ENCODE results near the gene FOXP1.

Gene FOXP1

GRCh38 chr3:71304684-71305083, 278.8 kb downstream of the FOXP1 start:
- no peaks in the 10 kb centered on the region for H4K20me1 ChIP-seq (ENCODE audit: low read depth, low read length)
- no peak for TF ChIP-seq EZH2phosphoT487 (conservative IDR thresholded peaks at IDR 0.05; ENCODE audit: low read length)
- no peak for TF ChIP-seq CTCF (IDR thresholded peaks at IDR 0.05; ENCODE audit: insufficient read depth, low read length, poor library complexity, severe bottlenecking)
- no peaks in the 10 kb centered on the region for H3K9me2 ChIP-seq (replicated peaks; ENCODE audit: insufficient read depth, low read length)
- H2AFZ ChIP-seq (ENCODE audit: low read depth, low read length, severe bottlenecking): no peak overlapping the region
- H3K79me2 ChIP-seq (ENCODE audit: insufficient read depth, low read length): no peaks in the 10 kb centered on the region
- H3K4me2 ChIP-seq (ENCODE audit: low read depth, low read length, poor library complexity, severe bottlenecking): no peak overlapping the region
- H3K27ac ChIP-seq (ENCODE audit: low read depth, low read length): no peak overlapping the region
- H3K4me3 ChIP-seq (ENCODE audit: insufficient read depth, low read length, poor library complexity, severe bottlenecking): no peak overlapping the region
- H3K36me3 ChIP-seq (ENCODE audit: low read length): no peaks in the 10 kb centered on the region
- H3F3A ChIP-seq (ENCODE audit: insufficient read depth): no peaks in the 10 kb centered on the region
- no peaks in the 10 kb centered on the region for H3K27me3 ChIP-seq (ENCODE audit: low read length)
- no peaks in the 10 kb centered on the region for H3K9me3 ChIP-seq (ENCODE audit: insufficient read depth, low read length)
- H3K9ac ChIP-seq (ENCODE audit: low read length): no peak overlapping the region

GRCh38 chr3:71304247-71304646, 279.3 kb downstream of the FOXP1 start:
- H3F3A ChIP-seq (ENCODE audit: insufficient read depth): no peaks in the 10 kb centered on the region
- H3K27me3 ChIP-seq (ENCODE audit: low read length): no peaks in the 10 kb centered on the region
- H2AFZ ChIP-seq (ENCODE audit: low read depth, low read length, severe bottlenecking): no peak overlapping the region
- no peak overlapping the region for H3K4me2 ChIP-seq (ENCODE audit: low read depth, low read length, poor library complexity, severe bottlenecking)
- H4K20me1 ChIP-seq (ENCODE audit: low read depth, low read length): no peaks in the 10 kb centered on the region
- no peaks in the 10 kb centered on the region for H3K9me3 ChIP-seq (ENCODE audit: insufficient read depth, low read length)
- TF ChIP-seq CTCF (IDR thresholded peaks at IDR 0.05; ENCODE audit: insufficient read depth, low read length, poor library complexity, severe bottlenecking): no peak
- TF ChIP-seq EZH2phosphoT487 (conservative IDR thresholded peaks at IDR 0.05; ENCODE audit: low read length): no peak
- H3K79me2 ChIP-seq (ENCODE audit: insufficient read depth, low read length): no peaks in the 10 kb centered on the region
- H3K27ac ChIP-seq (ENCODE audit: low read depth, low read length): no peak overlapping the region
- no peaks in the 10 kb centered on the region for H3K36me3 ChIP-seq (ENCODE audit: low read length)
- no peak overlapping the region for H3K9ac ChIP-seq (ENCODE audit: low read length)
- no peak overlapping the region for H3K4me3 ChIP-seq (ENCODE audit: insufficient read depth, low read length, poor library complexity, severe bottlenecking)
- H3K9me2 ChIP-seq (replicated peaks; ENCODE audit: insufficient read depth, low read length): no peaks in the 10 kb centered on the region

- Histone ChIP-seq H4K20me1 (ENCODE audit: low read depth, low read length) (no peaks in the 10 kb centered on the region), H3K79me2 (ENCODE audit: insufficient read depth, low read length) (no peaks in the 10 kb centered on the region), H3K9me2 (replicated peaks; ENCODE audit: insufficient read depth, low read length) (no peaks in the 10 kb centered on the region), H3K4me3 (ENCODE audit: insufficient read depth, low read length, poor library complexity, severe bottlenecking) (no peak overlapping the region), H2AFZ (ENCODE audit: low read depth, low read length, severe bottlenecking) (no peak overlapping the region), H3K27me3 (ENCODE audit: low read length) (no peaks in the 10 kb centered on the region), H3K4me2 (ENCODE audit: low read depth, low read length, poor library complexity, severe bottlenecking) (no peak overlapping the region), H3K9ac (ENCODE audit: low read length) (no peak overlapping the region), H3K36me3 (ENCODE audit: low read length) (no peaks in the 10 kb centered on the region), H3F3A (ENCODE audit: insufficient read depth) (no peaks in the 10 kb centered on the region), H3K27ac (ENCODE audit: low read depth, low read length) (no peak overlapping the region), H3K9me3 (ENCODE audit: insufficient read depth, low read length) (no peaks in the 10 kb centered on the region)
- TF ChIP-seq CTCF (IDR thresholded peaks at IDR 0.05; ENCODE audit: insufficient read depth, low read length, poor library complexity, severe bottlenecking) (no peak), EZH2phosphoT487 (conservative IDR thresholded peaks at IDR 0.05; ENCODE audit: low read length) (no peak)
Measured at GRCh38 chr3:71303627-71304200, 279.8 kb downstream of the FOXP1 start.

All from SU-DHL-6 (cell line).